Ascending aorta (tissue), 2 donors: ENCODE results near the gene TTYH3. TPM values are rescaled to one million over a fixed set of nuclear protein-coding genes. Genes with fewer than 3 reads are reported as not detected.

Source experiments
- DNase-seq, 2 donors: peaks; one replicate each; pipeline ENCODE4 v3.0.0-alpha.2; 2019; ENCODE audit warnings: low spot score in 2 of 2
- H3K27ac ChIP-seq, 2 donors: fragments of 200-600 bp; sonication (generic); one replicate each; pipeline ENCODE4 v1.5.1; 2016 to 2017; ENCODE audit warnings: mild to moderate bottlenecking in 1 of 2
- H3K27me3 ChIP-seq: fragments of 200-600 bp; sonication (generic); one replicate; pipeline ENCODE4 v1.5.1; 2017
- H3K36me3 ChIP-seq, 2 donors: fragments of 200-600 bp; sonication (generic); one replicate each; pipeline ENCODE4 v1.5.1; 2016
- H3K4me1 ChIP-seq, 2 donors: fragments of 200-600 bp; sonication (generic); one replicate each; pipeline ENCODE4 v1.5.1; 2016 to 2017; ENCODE audit warnings: mild to moderate bottlenecking in 1 of 2
- H3K4me3 ChIP-seq, 2 donors: fragments of 200-600 bp; sonication (generic); one replicate each; pipeline ENCODE4 v1.5.1; 2016 to 2017; ENCODE audit warnings: mild to moderate bottlenecking in 1 of 2
- H3K9me3 ChIP-seq, 2 donors: fragments of 200-600 bp; sonication (generic); one replicate each; pipeline ENCODE4 v1.5.1; 2016
- intact Hi-C: fragments of 100-400 bp; cut with DNase I; formaldehyde crosslinking; loops from one replicate; pipeline ENCODE4 v1.15.1; 2023
- total RNA-seq: library from RNA; depleted of rRNA; stranded (reverse); fragments of >200 nt; gene quantifications from one replicate; pipeline ENCODE4 v1.1.0, GENCODE V29; 2016
- TF ChIP-seq, protein P1 (sequence below), 3 experiments: fragments of 200-600 bp in 2 of 3; fragments of 450-650 bp in 1 of 3; sonication (generic) in 2 of 3; IDR thresholded peaks; one replicate each; pipeline ENCODE4 v1.5.1; 2016 to 2019; ENCODE audit warnings: antibody characterized with exemption in 3 of 3, mild to moderate bottlenecking in 1 of 3, moderate library complexity in 1 of 3

Gene TTYH3
- total RNA-seq, 1 donor from 2014 or later = 70.5 TPM

DNA sequence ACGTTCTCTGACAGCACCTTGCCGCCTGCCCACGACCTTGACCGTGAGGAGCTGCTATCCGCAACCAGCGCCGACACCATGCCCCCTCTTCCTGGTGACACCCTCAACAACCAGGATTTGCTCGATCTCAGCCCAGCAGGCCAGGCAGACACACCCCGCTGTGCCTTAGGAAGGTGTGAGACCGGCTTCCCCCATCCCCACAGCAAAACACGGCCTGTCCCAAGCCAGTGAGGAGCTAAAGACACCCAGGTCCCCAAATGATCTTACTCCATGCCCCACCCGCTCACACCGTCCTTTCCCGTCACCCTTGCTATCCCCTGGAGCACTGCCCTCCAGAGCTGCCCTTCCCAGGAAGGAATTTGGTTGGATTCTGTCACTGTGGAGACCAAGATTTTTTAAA, 21.3 kb upstream of the TTYH3 start:
- H3K36me3 ChIP-seq = no peaks in the 10 kb centered on the region
- TF ChIP-seq, protein P1, sequence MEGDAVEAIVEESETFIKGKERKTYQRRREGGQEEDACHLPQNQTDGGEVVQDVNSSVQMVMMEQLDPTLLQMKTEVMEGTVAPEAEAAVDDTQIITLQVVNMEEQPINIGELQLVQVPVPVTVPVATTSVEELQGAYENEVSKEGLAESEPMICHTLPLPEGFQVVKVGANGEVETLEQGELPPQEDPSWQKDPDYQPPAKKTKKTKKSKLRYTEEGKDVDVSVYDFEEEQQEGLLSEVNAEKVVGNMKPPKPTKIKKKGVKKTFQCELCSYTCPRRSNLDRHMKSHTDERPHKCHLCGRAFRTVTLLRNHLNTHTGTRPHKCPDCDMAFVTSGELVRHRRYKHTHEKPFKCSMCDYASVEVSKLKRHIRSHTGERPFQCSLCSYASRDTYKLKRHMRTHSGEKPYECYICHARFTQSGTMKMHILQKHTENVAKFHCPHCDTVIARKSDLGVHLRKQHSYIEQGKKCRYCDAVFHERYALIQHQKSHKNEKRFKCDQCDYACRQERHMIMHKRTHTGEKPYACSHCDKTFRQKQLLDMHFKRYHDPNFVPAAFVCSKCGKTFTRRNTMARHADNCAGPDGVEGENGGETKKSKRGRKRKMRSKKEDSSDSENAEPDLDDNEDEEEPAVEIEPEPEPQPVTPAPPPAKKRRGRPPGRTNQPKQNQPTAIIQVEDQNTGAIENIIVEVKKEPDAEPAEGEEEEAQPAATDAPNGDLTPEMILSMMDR (IDR thresholded peaks at IDR 0.05) = no peak
- H3K27ac ChIP-seq = no peak overlapping the region
- no peaks in the 10 kb centered on the region for H3K9me3 ChIP-seq
- H3K4me3 ChIP-seq = no peak overlapping the region
- no peak for DNase-seq
- intact Hi-C loops = loop anchor here (5.0 kb wide), 1 partner anchor 53 kb away; the partner anchor contains the start of genes BRAT1 and IQCE
- no peaks in the 10 kb centered on the region for H3K27me3 ChIP-seq
- peaks cover 13 to 34% of the 10 kb centered on the region in 2 donors for H3K4me1 ChIP-seq

DNA sequence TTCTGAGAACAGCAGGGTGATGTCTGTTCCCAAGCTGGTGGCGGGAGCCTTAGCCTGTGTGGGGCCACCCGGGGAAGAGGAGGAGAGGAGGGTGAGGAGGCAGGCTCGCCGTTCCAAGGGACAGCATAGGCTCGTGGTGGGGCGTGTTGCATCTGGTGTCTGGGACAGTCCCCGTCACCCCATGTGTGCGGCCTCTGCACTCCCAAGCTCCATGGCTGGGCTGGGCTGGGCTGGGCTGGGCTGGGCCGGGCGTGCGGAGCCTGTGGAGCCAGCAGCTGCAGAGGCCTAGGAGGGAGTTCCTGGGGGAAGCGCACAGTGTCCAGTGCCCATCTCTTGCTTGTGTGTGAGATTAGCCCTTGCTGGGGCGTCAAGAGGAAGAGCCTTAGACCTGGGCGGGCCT, 20.9 kb upstream of the TTYH3 start:
- Histone ChIP-seq H3K4me3 (no peak overlapping the region), H3K4me1 (peaks cover 13 to 34% of the 10 kb centered on the region in 2 donors), H3K36me3 (no peaks in the 10 kb centered on the region), H3K27ac (no peak overlapping the region), H3K9me3 (no peaks in the 10 kb centered on the region), H3K27me3 (no peaks in the 10 kb centered on the region)
- TF ChIP-seq, protein P1 (IDR thresholded peaks at IDR 0.05) = no peak
- intact Hi-C loops = loop anchor here (5.0 kb wide), 1 partner anchor 54 kb away; the partner anchor contains the start of genes BRAT1 and IQCE
- no peak for DNase-seq

- no peak overlapping the region for H3K4me3 ChIP-seq
- no peak for DNase-seq
- intact Hi-C loops = loop anchor here (5.0 kb wide), 1 partner anchor 54 kb away; the partner anchor contains the start of genes BRAT1 and IQCE
- H3K4me1 ChIP-seq = peaks cover 13 to 35% of the 10 kb centered on the region in 2 donors
- no peak overlapping the region for H3K27ac ChIP-seq
- TF ChIP-seq, protein P1 (IDR thresholded peaks at IDR 0.05) = no peak
- no peaks in the 10 kb centered on the region for H3K36me3 ChIP-seq
- no peaks in the 10 kb centered on the region for H3K27me3 ChIP-seq
- no peaks in the 10 kb centered on the region for H3K9me3 ChIP-seq
Measured at GRCh38 chr7:2611401-2611800, 20.4 kb upstream of the TTYH3 start.

- intact Hi-C loops = loop anchor here (5.0 kb wide), 1 partner anchor 55 kb away; the partner anchor contains the start of genes BRAT1 and IQCE
- TF ChIP-seq, protein P1 (IDR thresholded peaks at IDR 0.05) = no peak
- no peaks in the 10 kb centered on the region for H3K9me3 ChIP-seq
- no peak for DNase-seq
- no peaks in the 10 kb centered on the region for H3K36me3 ChIP-seq
- H3K4me1 ChIP-seq = peaks cover 15 to 35% of the 10 kb centered on the region in 2 donors
- H3K4me3 ChIP-seq = no peak overlapping the region
- H3K27ac ChIP-seq = no peak overlapping the region
- H3K27me3 ChIP-seq = no peaks in the 10 kb centered on the region
Measured at GRCh38 chr7:2611922-2612321, 19.9 kb upstream of the TTYH3 start.

GRCh38 chr7:2612445-2613097, 19.2 kb upstream of the TTYH3 start:
- intact Hi-C loops = loop anchor here (5.0 kb wide), 1 partner anchor 55 kb away; the partner anchor contains the start of genes BRAT1 and IQCE

More at GRCh38 chr7:2612445-2613097, 19.2 kb upstream of the TTYH3 start:
- DNase-seq = no peak
- no peaks in the 10 kb centered on the region for H3K36me3 ChIP-seq
- H3K27ac ChIP-seq = peak overlapping the region; percentile 66 to 95
- no peak overlapping the region for H3K4me3 ChIP-seq
- H3K9me3 ChIP-seq = no peaks in the 10 kb centered on the region
- H3K4me1 ChIP-seq = peaks cover 17 to 35% of the 10 kb centered on the region in 2 donors
- TF ChIP-seq, protein P1 (IDR thresholded peaks at IDR 0.05) = no peak
- H3K27me3 ChIP-seq = no peaks in the 10 kb centered on the region
